Stimulated activated effector memory CD8-positive, alpha-beta T cell treated with anti-CD3 and anti-CD28 coated beads, Interleukin-12 subunit alpha, Interleukin-12 subunit beta, amount 100 ng/mL, for 72 hours (primary cell): ENCODE data around the gene RAB5B.
"Not testable (repeated sequence)": the region's sequence is repeated elsewhere in the genome, so short reads cannot be mapped to it uniquely, and the experiment has no call there.

Experiments
- ATAC-seq: fragments of 150-1000 bp; cut with Tn5 transposase; 2 replicates; pipeline ENCODE4 v1.10.0; 2021
- DNase-seq, 2 donors: peaks; one replicate each; pipeline ENCODE4 v3.0.0; 2021 to 2022; ENCODE audit warnings: low spot score in 2 of 2
- H3K27ac Mint-ChIP-seq: one replicate; pipeline ENCODE4 v1.8.0; 2022; ENCODE audit warnings: mild to moderate bottlenecking, mixed read lengths
- H3K36me3 Mint-ChIP-seq: one replicate; pipeline ENCODE4 v1.8.0; 2022; ENCODE audit warnings: mild to moderate bottlenecking, mixed read lengths
- H3K4me1 Mint-ChIP-seq: one replicate; pipeline ENCODE4 v1.8.0; 2022; ENCODE audit warnings: mixed read lengths
- H3K4me3 Mint-ChIP-seq: one replicate; pipeline ENCODE4 v1.8.0; 2022; ENCODE audit warnings: mild to moderate bottlenecking, mixed read lengths
- H3K9me3 Mint-ChIP-seq: one replicate; pipeline ENCODE4 v1.8.0; 2022; ENCODE audit warnings: mixed read lengths

The RAB5B gene

GRCh38 chr12:55985976-55986375 lies 12.1 kb downstream of the RAB5B start:
- H3K9me3 Mint-ChIP-seq, H3K4me3 Mint-ChIP-seq, DNase-seq, ATAC-seq, H3K4me1 Mint-ChIP-seq: not testable (repeated sequence)
- peaks cover 96% of the 10 kb centered on the region for H3K36me3 Mint-ChIP-seq
- H3K27ac Mint-ChIP-seq, result peak overlapping the region; percentile 50

GRCh38 chr12:55991110-55991509 lies 17.2 kb downstream of the RAB5B start:
- no peak overlapping the region for H3K4me3 Mint-ChIP-seq
- H3K4me1 Mint-ChIP-seq, result peaks cover 3% of the 10 kb centered on the region
- ATAC-seq (no peak), DNase-seq (no peak)
- H3K9me3 Mint-ChIP-seq, result no peaks in the 10 kb centered on the region
- H3K27ac Mint-ChIP-seq, result no peak overlapping the region
- peaks cover 100% of the 10 kb centered on the region for H3K36me3 Mint-ChIP-seq

- H3K9me3 Mint-ChIP-seq, result no peaks in the 10 kb centered on the region
- peaks cover 77% of the 10 kb centered on the region for H3K36me3 Mint-ChIP-seq
- no peak for ATAC-seq
- peaks cover 15% of the 10 kb centered on the region for H3K4me1 Mint-ChIP-seq
- no peak overlapping the region for H3K4me3 Mint-ChIP-seq
- DNase-seq, result no peak
- peak overlapping the region; percentile 81 for H3K27ac Mint-ChIP-seq
These were observed 19.5 kb downstream of the RAB5B start for GRCh38 chr12:55993230-55993853.

GRCh38 chr12:55995366-55995765 lies 21.5 kb downstream of the RAB5B start:
- Mint-ChIP-seq H3K9me3 (no peaks in the 10 kb centered on the region), H3K36me3 (peaks cover 57% of the 10 kb centered on the region), H3K4me3 (no peak overlapping the region), H3K27ac (no peak overlapping the region), H3K4me1 (peaks cover 15% of the 10 kb centered on the region)
- ATAC-seq, result no peak
- no peak for DNase-seq

- Mint-ChIP-seq H3K36me3 (peaks cover 48% of the 10 kb centered on the region), H3K4me1 (peaks cover 15% of the 10 kb centered on the region), H3K27ac (no peak overlapping the region), H3K9me3 (no peaks in the 10 kb centered on the region), H3K4me3 (peak overlapping the region; percentile 57)
- DNase-seq (peak; percentile 48 to 68), ATAC-seq (peak; percentile 60)
These were observed 22.4 kb downstream of the RAB5B start for GRCh38 chr12:55996201-55996714.

- Mint-ChIP-seq H3K4me3 (peak within 1 kb of the TSS; percentile 57), H3K27ac (no peak within 1 kb of the TSS), H3K36me3 (peaks cover 41% of the 10 kb centered on the region), H3K4me1 (peaks cover 15% of the 10 kb centered on the region), H3K9me3 (no peaks in the 10 kb centered on the region)
- DNase-seq, result peak in 1 of 2 donors; percentile 54
- ATAC-seq, result peak; percentile 69
These were observed 23.0 kb downstream of the RAB5B start, which contains the start of gene SUOX for GRCh38 chr12:55996715-55997534. SUOX (plus strand) TSS chr12:55997276; CDS start chr12:56002222, 4,946 bp downstream.

- H3K4me3 Mint-ChIP-seq, result peak overlapping the region; percentile 57
These were observed 23.6 kb downstream of the RAB5B start for GRCh38 chr12:55997535-55997859.

GRCh38 chr12:55999522-55999921 lies 25.6 kb downstream of the RAB5B start:
- not testable (repeated sequence) for H3K9me3 Mint-ChIP-seq, DNase-seq, H3K4me3 Mint-ChIP-seq, ATAC-seq
- Mint-ChIP-seq H3K27ac (peak overlapping the region; percentile 45), H3K36me3 (peaks cover 15% of the 10 kb centered on the region), H3K4me1 (peaks cover 15% of the 10 kb centered on the region)

More at GRCh38 chr12:55997535-55997859, 23.6 kb downstream of the RAB5B start:
- peaks cover 15% of the 10 kb centered on the region for H3K4me1 Mint-ChIP-seq
- peaks cover 36% of the 10 kb centered on the region for H3K36me3 Mint-ChIP-seq
- H3K27ac Mint-ChIP-seq, result no peak overlapping the region
- H3K9me3 Mint-ChIP-seq, result no peaks in the 10 kb centered on the region
- DNase-seq (no peak), ATAC-seq (no peak)

GRCh38 chr12:55999999-56000540 lies 26.2 kb downstream of the RAB5B start:
- peaks cover 15% of the 10 kb centered on the region for H3K4me1 Mint-ChIP-seq
- H3K27ac Mint-ChIP-seq, DNase-seq, H3K9me3 Mint-ChIP-seq, ATAC-seq, H3K36me3 Mint-ChIP-seq, H3K4me3 Mint-ChIP-seq: not testable (repeated sequence)

- ATAC-seq (no peak), DNase-seq (no peak)
- Mint-ChIP-seq H3K9me3 (no peaks in the 10 kb centered on the region), H3K4me3 (no peak overlapping the region), H3K27ac (peak overlapping the region; percentile 19), H3K36me3 (no peaks in the 10 kb centered on the region), H3K4me1 (peaks cover 7% of the 10 kb centered on the region)
These were observed 27.7 kb downstream of the RAB5B start for GRCh38 chr12:56001487-56002100.

- not testable (repeated sequence) for DNase-seq, ATAC-seq, H3K36me3 Mint-ChIP-seq, H3K27ac Mint-ChIP-seq, H3K4me3 Mint-ChIP-seq, H3K9me3 Mint-ChIP-seq
- H3K4me1 Mint-ChIP-seq, result peaks cover 12% of the 10 kb centered on the region
These were observed 29.5 kb downstream of the RAB5B start for GRCh38 chr12:56003376-56003775.

- DNase-seq (no peak), ATAC-seq (no peak)
- Mint-ChIP-seq H3K36me3 (no peaks in the 10 kb centered on the region), H3K4me3 (no peak overlapping the region), H3K27ac (no peak overlapping the region), H3K9me3 (no peaks in the 10 kb centered on the region), H3K4me1 (peaks cover 18% of the 10 kb centered on the region)
These were observed 30.3 kb downstream of the RAB5B start for GRCh38 chr12:56004211-56004610.

- DNase-seq (peak; percentile 55 to 81), ATAC-seq (peak; percentile 67)
- H3K9me3 Mint-ChIP-seq, result no peaks in the 10 kb centered on the region
- H3K27ac Mint-ChIP-seq, result peak overlapping the region; percentile 33
- H3K4me3 Mint-ChIP-seq, result peak overlapping the region; percentile 68
- H3K36me3 Mint-ChIP-seq, result no peaks in the 10 kb centered on the region
- peaks cover 18% of the 10 kb centered on the region for H3K4me1 Mint-ChIP-seq
These were observed 34.0 kb downstream of the RAB5B start for GRCh38 chr12:56007564-56008559.

- Mint-ChIP-seq H3K4me3 (no peak overlapping the region), H3K27ac (no peak overlapping the region), H3K4me1 (peaks cover 18% of the 10 kb centered on the region)
These were observed 36.3 kb downstream of the RAB5B start for GRCh38 chr12:56010111-56010570.

More at GRCh38 chr12:56010111-56010570, 36.3 kb downstream of the RAB5B start:
- H3K36me3 Mint-ChIP-seq, result no peaks in the 10 kb centered on the region
- no peaks in the 10 kb centered on the region for H3K9me3 Mint-ChIP-seq
- DNase-seq, result no peak
- no peak for ATAC-seq
